ENCODE measurements around the gene ALDH16A1. TPM values are rescaled to one million over a fixed set of nuclear protein-coding genes. Genes with fewer than 3 reads are reported as not detected.
"Not testable (repeated sequence)": the region's sequence is repeated elsewhere in the genome, so short reads cannot be mapped to it uniquely, and the experiment has no call there.

ALDH16A1 gene
- total and polyA plus RNA-seq, 7 donors: 3.6 to 12.9 (median 7.4) TPM

DNA sequence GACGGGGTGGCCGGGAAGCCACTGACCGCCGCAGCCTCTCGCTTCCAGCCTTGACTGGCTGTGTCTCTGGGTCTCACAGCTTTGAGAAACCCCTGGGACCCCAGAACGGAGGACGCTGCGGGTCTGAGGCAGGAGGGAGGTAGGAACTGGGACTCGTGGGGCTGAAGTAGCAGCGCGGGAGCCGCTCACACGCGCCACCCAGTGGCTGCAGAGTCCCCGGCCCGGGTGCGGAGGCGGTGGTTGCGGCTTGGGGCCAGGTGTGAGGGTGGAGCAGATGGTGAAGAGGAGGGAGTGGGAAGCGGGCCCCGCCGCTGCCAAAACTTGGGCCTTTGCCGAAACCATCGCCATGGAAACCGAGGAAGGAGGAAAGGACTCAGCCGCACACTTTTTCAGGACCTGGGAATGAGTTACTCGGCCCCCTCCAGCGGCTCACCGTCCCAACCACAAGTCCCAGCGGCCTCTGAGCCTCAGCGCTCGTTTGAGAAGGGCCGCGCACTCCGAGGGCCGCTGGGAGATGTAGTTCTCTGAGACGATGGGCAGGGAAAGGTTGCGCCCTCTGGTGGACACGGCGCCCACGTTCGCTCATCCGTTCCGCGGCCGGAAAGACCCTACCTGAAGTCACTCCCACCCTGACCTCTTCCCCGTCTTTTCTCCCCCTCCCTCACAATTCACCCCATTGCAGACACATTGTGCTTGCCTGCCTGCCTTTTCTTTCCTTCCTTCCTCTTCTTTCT is 9.5 kb upstream of the ALDH16A1 start:
- TF ChIP-seq, protein P1, sequence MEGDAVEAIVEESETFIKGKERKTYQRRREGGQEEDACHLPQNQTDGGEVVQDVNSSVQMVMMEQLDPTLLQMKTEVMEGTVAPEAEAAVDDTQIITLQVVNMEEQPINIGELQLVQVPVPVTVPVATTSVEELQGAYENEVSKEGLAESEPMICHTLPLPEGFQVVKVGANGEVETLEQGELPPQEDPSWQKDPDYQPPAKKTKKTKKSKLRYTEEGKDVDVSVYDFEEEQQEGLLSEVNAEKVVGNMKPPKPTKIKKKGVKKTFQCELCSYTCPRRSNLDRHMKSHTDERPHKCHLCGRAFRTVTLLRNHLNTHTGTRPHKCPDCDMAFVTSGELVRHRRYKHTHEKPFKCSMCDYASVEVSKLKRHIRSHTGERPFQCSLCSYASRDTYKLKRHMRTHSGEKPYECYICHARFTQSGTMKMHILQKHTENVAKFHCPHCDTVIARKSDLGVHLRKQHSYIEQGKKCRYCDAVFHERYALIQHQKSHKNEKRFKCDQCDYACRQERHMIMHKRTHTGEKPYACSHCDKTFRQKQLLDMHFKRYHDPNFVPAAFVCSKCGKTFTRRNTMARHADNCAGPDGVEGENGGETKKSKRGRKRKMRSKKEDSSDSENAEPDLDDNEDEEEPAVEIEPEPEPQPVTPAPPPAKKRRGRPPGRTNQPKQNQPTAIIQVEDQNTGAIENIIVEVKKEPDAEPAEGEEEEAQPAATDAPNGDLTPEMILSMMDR (IDR thresholded peaks at IDR 0.05): peak; percentile 77
- Histone ChIP-seq H3K4me3 (peak overlapping the region; percentile 77), H3K27ac (peak overlapping the region; percentile 63), H3K9me3 (no peaks in the 10 kb centered on the region), H3K27me3 (ENCODE audit: insufficient read depth in 3 of 3, low read length in 2 of 3) (peaks cover 0 to 36% (median 21%) of the 10 kb centered on the region in 3 donors), H3K4me1 (peaks cover 5% of the 10 kb centered on the region), H3K36me3 (ENCODE audit: insufficient read depth in 1 of 2, low read depth in 1 of 2) (peaks cover 0 to 20% of the 10 kb centered on the region in 2 donors)
- 0 to 1% (median 0%) methylated on average over 43 to 47 of the region's 47 CpGs for WGBS, 3 donors
- peak; percentile 95 to 97 for DNase-seq
- intact Hi-C loops (cut with DNase I): loop anchor here (1.0 to 5.0 kb wide), 3 partner anchors 51 to 216 kb away; no protein-coding TSS in a partner anchor
- peak; percentile 91 to 95 (median 94) for ATAC-seq

DNA sequence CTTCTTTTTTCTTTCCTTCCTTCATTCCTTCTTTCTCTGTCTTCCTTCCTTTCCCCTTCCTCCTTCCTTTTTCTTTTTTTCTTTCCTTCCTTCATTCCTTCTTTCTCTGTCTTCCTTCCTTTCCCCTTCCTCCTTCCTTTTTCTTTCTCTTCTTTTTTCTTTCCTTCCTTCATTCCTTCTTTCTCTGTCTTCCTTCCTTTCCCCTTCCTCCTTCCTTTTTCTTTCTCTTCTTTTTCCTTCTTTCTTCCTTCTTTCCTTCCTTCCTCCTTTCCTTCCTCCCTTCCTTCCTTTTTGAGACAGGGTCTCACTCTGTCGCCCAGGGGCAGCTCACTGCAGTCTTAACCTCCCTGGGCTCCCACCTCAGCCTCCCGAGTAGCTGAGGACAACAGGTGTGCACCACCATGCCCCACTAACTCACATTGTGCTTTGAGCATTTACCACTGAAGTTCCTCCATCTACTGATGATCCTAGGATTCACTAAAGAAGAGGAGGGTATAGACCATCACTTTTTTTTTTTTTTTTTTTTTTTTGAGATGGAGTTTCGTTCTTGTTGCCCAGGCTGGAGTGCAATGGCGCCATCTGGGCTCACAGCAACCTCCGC is 8.8 kb upstream of the ALDH16A1 start:
- H3K9me3 ChIP-seq, H3K4me1 ChIP-seq, DNase-seq, ATAC-seq, H3K27ac ChIP-seq, H3K4me3 ChIP-seq: not testable (repeated sequence)
- 41 to 60% (median 43%) methylated on average over 4 to 5 of the region's 5 CpGs for WGBS, 3 donors
- H3K36me3 ChIP-seq (ENCODE audit: insufficient read depth in 1 of 2, low read depth in 1 of 2): peaks cover 0 to 27% of the 10 kb centered on the region in 2 donors
- intact Hi-C loops (cut with DNase I): loop anchor here in 1 of 2 donors (5.0 kb wide), 1 partner anchor 217 kb away; no protein-coding TSS in a partner anchor
- peaks cover 0 to 29% (median 19%) of the 10 kb centered on the region in 3 donors for H3K27me3 ChIP-seq (ENCODE audit: insufficient read depth in 3 of 3, low read length in 2 of 3)

DNA sequence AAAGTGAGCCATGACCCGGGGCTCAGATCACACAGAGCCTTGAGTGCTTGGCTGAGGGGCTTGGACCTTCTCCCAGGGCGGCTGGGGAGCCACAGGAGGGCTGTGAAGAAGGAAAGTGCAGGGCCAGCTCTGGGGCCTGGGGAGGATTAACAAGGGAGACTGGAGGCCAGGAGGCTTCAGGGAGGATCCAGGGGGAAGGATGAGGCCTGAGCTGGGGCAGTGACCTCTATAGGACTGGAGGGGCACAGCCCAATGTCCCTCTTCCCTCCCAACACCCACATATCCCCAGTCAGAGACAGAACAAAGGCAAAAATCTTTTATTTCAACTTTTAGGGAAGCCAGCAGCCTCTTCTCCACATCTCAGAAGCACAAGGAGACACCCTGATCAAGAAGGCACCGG is 7.0 kb upstream of the ALDH16A1 start:
- DNase-seq (no peak), ATAC-seq (no peak)
- intact Hi-C loops (cut with DNase I): no loop called here
- H3K9me3 ChIP-seq: no peaks in the 10 kb centered on the region
- TF ChIP-seq, protein P1 (IDR thresholded peaks at IDR 0.05): no peak
- H3K27me3 ChIP-seq (ENCODE audit: insufficient read depth in 3 of 3, low read length in 2 of 3): peaks cover 0 to 11% (median 4%) of the 10 kb centered on the region in 3 donors
- no peak overlapping the region for H3K27ac ChIP-seq
- no peak overlapping the region for H3K4me3 ChIP-seq
- H3K36me3 ChIP-seq (ENCODE audit: insufficient read depth in 1 of 2, low read depth in 1 of 2): peaks cover 0 to 35% of the 10 kb centered on the region in 2 donors
- WGBS, 3 donors: 66 to 79% (median 76%) methylated on average over 3 of the region's 3 CpGs
- peaks cover 14% of the 10 kb centered on the region for H3K4me1 ChIP-seq

DNA sequence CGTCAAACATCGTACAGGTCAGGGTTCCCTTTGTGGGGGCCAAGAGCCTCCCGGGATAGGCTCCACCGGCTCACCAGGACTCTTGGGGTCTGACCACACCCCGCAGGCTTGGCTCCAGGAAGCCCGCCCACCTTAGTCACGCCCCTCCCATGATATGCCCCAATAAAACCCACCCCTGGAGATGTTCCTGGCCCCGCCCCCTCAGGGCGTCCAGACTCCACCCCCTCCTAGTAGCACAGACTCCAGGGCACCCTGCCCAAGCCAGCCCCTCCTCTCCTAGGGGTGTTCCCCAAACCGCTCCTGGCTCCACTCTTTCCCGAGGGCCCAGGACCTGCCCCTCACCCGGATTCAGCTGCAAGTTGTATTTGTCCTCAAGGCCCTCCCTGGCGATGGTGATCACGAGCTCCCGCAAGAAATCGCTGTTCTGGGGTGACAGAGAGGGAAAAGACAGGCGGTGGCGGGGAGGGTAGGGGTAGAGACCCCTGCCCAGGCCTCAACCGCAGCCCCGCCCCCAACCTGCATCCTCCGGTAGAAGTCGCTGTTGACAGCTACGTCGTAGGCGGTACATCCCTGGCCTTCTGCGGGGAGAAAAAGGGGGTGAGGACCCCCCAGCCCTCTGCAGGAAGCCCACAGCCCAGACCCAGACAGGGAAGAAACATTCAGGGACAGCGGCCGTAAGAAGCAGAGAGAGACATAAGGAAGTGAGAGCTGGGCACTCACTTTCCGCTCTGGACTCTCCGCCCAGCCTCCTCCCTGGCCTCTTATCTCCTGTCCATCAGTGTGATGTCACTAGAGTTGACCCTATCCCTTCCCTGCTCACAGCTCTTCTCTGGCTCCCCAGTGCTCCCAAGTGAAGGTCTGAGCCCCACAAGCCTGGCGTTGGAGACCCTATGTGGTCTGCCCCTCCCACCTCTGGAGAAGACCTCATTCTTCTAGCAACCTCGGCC is 5.3 kb upstream of the ALDH16A1 start:
- ATAC-seq (no peak), DNase-seq (peak; percentile 60 to 88)
- 66 to 73% (median 71%) methylated on average over 32 of the region's 32 CpGs for WGBS, 3 donors
- no peak overlapping the region for H3K27ac ChIP-seq
- TF ChIP-seq, protein P1 (IDR thresholded peaks at IDR 0.05): no peak
- intact Hi-C loops (cut with DNase I): no loop called here
- no peaks in the 10 kb centered on the region for H3K27me3 ChIP-seq (ENCODE audit: insufficient read depth in 3 of 3, low read length in 2 of 3)
- no peak overlapping the region for H3K4me3 ChIP-seq
- peaks cover 14% of the 10 kb centered on the region for H3K4me1 ChIP-seq
- no peaks in the 10 kb centered on the region for H3K9me3 ChIP-seq
- H3K36me3 ChIP-seq (ENCODE audit: insufficient read depth in 1 of 2, low read depth in 1 of 2): peaks cover 0 to 35% of the 10 kb centered on the region in 2 donors
